GM12891 (cell line): ENCODE data around the gene SAE1.
A peak's percentile ranks its signal among the peaks of the same experiment; 100 is the strongest.

Source experiments
- DNase-seq: peaks from one replicate; pipeline ENCODE4 v3.0.0; 2011; ENCODE audit warnings: low spot score; ENCODE audit not compliant: insufficient read length
- FAIRE-seq: peaks from 2 replicates; lab custom pipeline; 2011; peaks lifted over from hg19 to GRCh38; lab: Jason Lieb, UNC
- PAX5 ChIP-seq: IDR thresholded peaks from 2 replicates; pipeline ENCODE4 v1.6.1; 2011; ENCODE audit warnings: low read length, moderate library complexity, mild to moderate bottlenecking; ENCODE audit not compliant: insufficient read depth, severe bottlenecking
- POLR2A ChIP-seq: IDR thresholded peaks from 2 replicates; pipeline ENCODE4 v1.6.1; 2011; ENCODE audit warnings: low read depth, low read length, control low read depth
- POLR2AphosphoS5 ChIP-seq: IDR thresholded peaks from 2 replicates; pipeline ENCODE4 v1.6.1; 2011; ENCODE audit warnings: low read depth, low read length, control low read depth
- POU2F2 ChIP-seq: IDR thresholded peaks from 2 replicates; pipeline ENCODE4 v1.6.1; 2011; ENCODE audit warnings: low read depth, mild to moderate bottlenecking, control low read depth, low read length, moderate library complexity
- SPI1 ChIP-seq: IDR thresholded peaks from 2 replicates; pipeline ENCODE4 v1.6.1; 2011; ENCODE audit warnings: low read depth, low read length, control low read depth
- TAF1 ChIP-seq: IDR thresholded peaks from 2 replicates; pipeline ENCODE4 v1.6.1; 2011; ENCODE audit warnings: low read depth, low read length, control low read depth

The SAE1 gene

DNA sequence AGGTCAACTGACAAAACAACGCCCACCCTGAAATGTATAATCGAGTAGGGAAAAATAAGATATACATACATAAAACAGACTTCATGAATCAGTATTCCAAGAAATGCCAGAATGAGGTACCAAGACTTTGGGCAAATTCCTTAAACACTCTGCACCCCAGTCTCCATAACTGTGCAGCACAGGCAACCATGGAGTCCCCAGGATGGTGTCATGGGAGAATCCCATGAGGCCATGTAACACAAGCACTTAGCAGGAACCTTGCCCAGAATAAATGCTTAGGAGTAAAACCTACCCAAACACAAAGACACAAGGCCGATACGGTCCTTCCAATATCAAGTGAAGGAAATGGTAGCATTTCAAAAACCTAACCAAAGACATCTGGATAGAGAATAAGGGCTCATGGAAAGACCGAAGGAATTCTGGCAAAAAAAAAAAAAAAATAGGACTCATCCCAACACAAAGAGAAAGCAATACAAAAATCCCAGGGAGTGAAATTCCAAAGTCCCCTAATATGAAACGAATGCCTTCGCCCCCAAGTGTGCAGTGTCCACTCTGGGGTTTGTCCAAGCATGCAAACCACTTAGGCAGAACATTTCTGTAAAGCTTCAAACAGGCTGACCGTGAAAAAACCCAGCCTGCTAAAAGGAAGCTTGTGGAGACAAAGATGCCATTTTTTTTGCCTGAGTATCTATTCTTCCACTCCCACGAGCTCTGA lies 28.1 kb upstream of the SAE1 start:
- DNase-seq (no peak), FAIRE-seq (no peak)
- TF ChIP-seq POU2F2, result no peak

DNA sequence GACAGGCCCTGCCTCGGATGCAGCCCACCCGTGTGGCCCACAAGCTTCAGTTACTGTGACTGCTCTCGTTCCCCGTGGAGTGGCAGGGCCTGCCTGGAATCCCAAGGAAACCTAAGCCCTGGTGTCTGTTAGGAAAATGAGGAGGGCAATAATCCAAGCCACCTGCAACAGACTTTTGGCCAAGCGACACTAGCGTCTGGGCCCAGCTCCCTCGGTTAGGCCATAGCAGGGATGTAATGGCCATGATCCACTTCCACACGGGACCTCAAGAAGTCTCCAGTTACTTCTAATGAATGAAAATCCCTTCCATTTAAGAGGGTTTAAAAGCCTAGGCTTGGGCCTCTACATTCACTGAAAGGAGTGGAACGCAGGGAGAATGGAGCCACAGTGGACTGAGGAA lies 26.0 kb upstream of the SAE1 start:
- no peak for TF ChIP-seq POU2F2
- TF ChIP-seq PAX5, result no peak
- TF ChIP-seq POLR2A, result no peak
- TF ChIP-seq TAF1, result no peak
- TF ChIP-seq POLR2AphosphoS5, result no peak
- TF ChIP-seq SPI1, result no peak
- no peak for FAIRE-seq

DNA sequence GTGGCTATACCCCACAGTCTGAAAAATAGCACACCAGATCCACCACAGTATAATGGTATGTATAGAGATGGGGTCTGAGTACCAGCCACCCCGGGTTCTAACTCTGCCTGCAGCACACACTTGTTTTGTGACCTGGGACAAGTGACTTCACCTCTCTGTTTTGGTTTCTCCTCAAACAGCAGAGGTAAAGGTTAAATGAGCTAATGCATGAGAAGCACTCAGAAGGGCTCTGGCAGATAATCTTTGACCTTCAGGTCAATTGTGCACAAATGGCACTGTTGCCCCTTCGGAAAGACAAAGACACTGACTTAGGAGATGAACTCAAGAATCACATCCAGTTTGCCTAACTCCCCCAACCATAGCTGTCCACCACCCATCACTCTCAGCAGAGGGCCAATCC lies 24.8 kb upstream of the SAE1 start:
- no peak for DNase-seq
- TF ChIP-seq PAX5 (no peak), TAF1 (no peak), POLR2AphosphoS5 (no peak), SPI1 (no peak), POU2F2 (no peak), POLR2A (no peak)
- no peak for FAIRE-seq

More for the DNA sequence above, 26.0 kb upstream of the SAE1 start:
- no peak for DNase-seq

- DNase-seq (no peak), FAIRE-seq (no peak)
- TF ChIP-seq PAX5 (no peak), POU2F2 (no peak)
These were observed 23.8 kb upstream of the SAE1 start for GRCh38 chr19:47106821-47107201.

DNA sequence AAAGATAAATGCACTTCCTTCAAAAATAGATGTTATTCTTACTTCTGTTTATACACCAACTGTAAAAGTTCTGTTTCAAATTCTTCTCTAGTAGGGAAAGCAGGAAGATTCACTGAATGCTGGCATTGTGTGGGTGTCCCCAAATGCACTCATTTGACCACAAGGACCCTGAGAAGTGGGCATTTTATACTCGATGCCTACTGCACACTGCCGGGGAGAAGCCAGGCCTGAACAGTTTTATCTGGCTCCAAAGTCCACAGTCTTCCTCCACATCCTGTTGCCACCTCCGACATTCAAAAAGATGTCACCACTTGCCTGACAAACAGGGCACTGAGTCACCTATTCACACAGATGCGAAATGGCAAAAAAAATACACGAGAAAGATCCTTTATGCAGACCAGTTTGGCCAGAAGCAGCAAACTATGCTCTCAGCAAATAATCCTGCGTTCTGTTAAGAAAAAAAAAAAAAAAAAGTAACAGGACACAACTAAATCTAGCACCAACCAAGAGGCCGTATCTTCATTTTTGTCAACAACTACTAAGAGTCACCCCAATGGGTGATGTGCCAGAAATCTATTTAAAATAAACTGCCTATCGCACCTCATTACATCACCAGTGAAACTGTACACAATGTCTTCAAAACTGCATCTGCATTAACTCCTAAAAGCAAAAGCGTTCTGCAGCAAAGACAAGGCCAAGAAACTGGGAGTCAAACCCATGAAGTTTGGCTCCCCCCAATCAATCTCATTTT lies 23.3 kb upstream of the SAE1 start:
- DNase-seq (no peak), FAIRE-seq (no peak)
- no peak for TF ChIP-seq POU2F2
- TF ChIP-seq SPI1, result 0 out of 2 replicates have a peak, but pooled peaks have one; percentile 38

GRCh38 chr19:47107953-47108746 lies 22.5 kb upstream of the SAE1 start:
- TF ChIP-seq PAX5 (no peak), POLR2AphosphoS5 (no peak), POLR2A (no peak), POU2F2 (no peak), TAF1 (no peak), SPI1 (no peak)
- DNase-seq (no peak), FAIRE-seq (no peak)

DNA sequence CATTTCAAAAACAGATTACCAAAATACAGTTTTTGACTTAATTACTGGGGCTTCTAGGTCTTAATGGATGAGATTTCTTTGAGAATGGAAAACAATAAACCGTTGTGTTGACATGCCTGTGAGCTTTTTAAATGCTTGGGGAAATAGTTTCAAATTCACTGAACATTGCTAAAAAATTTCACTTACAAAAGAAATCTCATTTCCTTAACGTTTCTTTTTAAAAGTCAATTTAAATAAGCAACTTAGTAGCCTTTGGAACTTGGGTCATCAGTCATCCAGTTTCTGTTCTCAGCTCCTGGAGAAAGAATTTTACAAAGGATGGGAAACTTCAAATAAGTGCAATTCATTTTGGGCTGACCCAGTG lies 21.5 kb upstream of the SAE1 start:
- TF ChIP-seq POLR2A, result no peak
- no peak for TF ChIP-seq POLR2AphosphoS5
- TF ChIP-seq POU2F2, result no peak
- TF ChIP-seq TAF1, result no peak
- no peak for TF ChIP-seq SPI1
- no peak for TF ChIP-seq PAX5
- FAIRE-seq, result no peak
- no peak for DNase-seq

DNA sequence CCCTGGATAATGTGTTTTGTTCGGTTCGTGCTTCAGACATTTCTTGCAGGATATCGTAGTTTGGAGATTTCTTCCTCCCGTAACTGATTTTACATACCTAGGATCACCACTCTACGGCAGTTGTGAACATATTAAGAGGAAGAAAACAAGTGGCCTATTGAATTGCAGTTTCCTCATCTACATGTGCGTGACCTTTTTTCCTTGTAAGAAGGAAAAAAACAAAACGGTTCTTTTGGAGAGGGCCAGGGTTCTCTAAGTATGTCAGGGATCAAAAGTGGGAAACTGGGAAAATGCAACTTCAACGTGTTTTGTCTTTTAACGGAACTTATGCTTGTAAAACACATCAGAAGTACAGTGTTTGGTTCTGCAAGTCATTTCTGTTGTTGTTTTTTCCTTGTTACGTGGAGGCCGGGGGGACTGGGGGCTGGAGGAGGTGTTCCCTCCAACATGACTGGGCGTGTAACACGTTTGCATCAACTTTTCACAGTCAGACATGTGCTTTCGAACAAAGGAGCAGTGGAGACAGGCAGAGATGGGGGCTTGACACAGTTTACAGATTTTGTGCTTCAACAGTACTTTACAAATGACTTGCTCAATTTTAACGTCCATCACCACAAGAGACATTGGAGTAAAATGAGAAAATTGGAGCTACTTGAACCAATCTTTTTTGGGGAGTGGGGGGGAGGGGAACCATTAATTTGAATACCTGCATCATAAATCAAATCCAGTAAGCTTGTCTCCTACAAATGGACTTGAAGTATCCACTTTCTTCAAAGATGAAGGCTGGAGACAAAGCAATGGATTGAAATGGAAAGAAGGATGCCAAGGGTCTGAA lies 20.9 kb upstream of the SAE1 start:
- DNase-seq, result no peak
- FAIRE-seq, result peak; percentile 81

GRCh38 chr19:47110521-47111005 lies 20.1 kb upstream of the SAE1 start:
- FAIRE-seq (no peak), DNase-seq (no peak)
- no peak for TF ChIP-seq POLR2AphosphoS5
- TF ChIP-seq SPI1, result no peak
- TF ChIP-seq TAF1, result no peak; the same call in 1 of the 2 replicates
- no peak; the same call in 1 of the 2 replicates for TF ChIP-seq POLR2A
- TF ChIP-seq PAX5, result no peak
- TF ChIP-seq POU2F2, result no peak

More for the DNA sequence above, 20.9 kb upstream of the SAE1 start:
- TF ChIP-seq POLR2AphosphoS5 (peak; percentile 62), POU2F2 (peak; percentile 65; the same call in 1 of the 2 replicates), SPI1 (no peak), POLR2A (peak; percentile 77)
